NCI-H345 (cell line): ENCODE results near the gene CNOT6.

Source experiments
- DNase-seq: peaks from one replicate; lab custom pipeline; 2025; lab: John Stamatoyannopoulos, UW

Gene CNOT6

GRCh38 chr5:180621311-180621710 is 127.1 kb downstream of the CNOT6 start:
- no peak for DNase-seq

GRCh38 chr5:180622910-180623309 is 128.7 kb downstream of the CNOT6 start:
- no peak for DNase-seq

GRCh38 chr5:180623411-180623834 is 129.2 kb downstream of the CNOT6 start:
- no peak for DNase-seq

GRCh38 chr5:180623844-180624243 is 129.7 kb downstream of the CNOT6 start:
- no peak for DNase-seq

- DNase-seq = peak; percentile 56
Observed at GRCh38 chr5:180624587-180624986, 130.4 kb downstream of the CNOT6 start.

- peak; percentile 5 for DNase-seq
Observed at GRCh38 chr5:180625125-180625790, 131.1 kb downstream of the CNOT6 start.

GRCh38 chr5:180625791-180626660 is 131.8 kb downstream of the CNOT6 start:
- no peak for DNase-seq

GRCh38 chr5:180626661-180627385 is 132.6 kb downstream of the CNOT6 start:
- no peak for DNase-seq

- DNase-seq = no peak
Observed at GRCh38 chr5:180627386-180628120, 133.4 kb downstream of the CNOT6 start.
